Spleen (tissue), 11 donors: ENCODE data around the gene ALKBH6. TPM values are rescaled to one million over a fixed set of nuclear protein-coding genes. Genes with fewer than 3 reads are reported as not detected.
A peak's percentile ranks its signal among the peaks of the same experiment; 100 is the strongest.

ENCODE experiments used
- DNase-seq: peaks from one replicate; pipeline ENCODE4 v3.0.0-alpha.2; 2020
- H3K27ac ChIP-seq, 8 donors: fragments of 200-600 bp; sonication (generic) in 7 of 8; 1 replicate in 4 of 8; 2 replicates in 4 of 8; pipeline versions ENCODE4 v1.5.0 to v1.8.0; 2016 to 2021; ENCODE audit warnings: inconsistent platforms in 4 of 8, mild to moderate bottlenecking in 4 of 8, moderate library complexity in 1 of 8
- H3K27me3 ChIP-seq, 7 donors: fragments of 200-600 bp; sonication (generic) in 6 of 7; replicated peaks in 1 of 7; 1 replicate in 4 of 7; 2 replicates in 3 of 7; pipeline versions ENCODE4 v1.5.0 to v1.8.0; 2016 to 2021; ENCODE audit warnings: inconsistent platforms in 3 of 7, mild to moderate bottlenecking in 1 of 7
- H3K36me3 ChIP-seq, 6 donors: fragments of 200-600 bp; sonication (generic) in 5 of 6; 1 replicate in 4 of 6; 2 replicates in 2 of 6; pipeline versions ENCODE4 v1.5.0 to v1.8.0; 2016 to 2021; ENCODE audit warnings: inconsistent platforms in 2 of 6
- H3K4me1 ChIP-seq, 6 donors: fragments of 200-600 bp; sonication (generic) in 5 of 6; 1 replicate in 3 of 6; 2 replicates in 3 of 6; pipeline versions ENCODE4 v1.5.0 to v1.8.0; 2016 to 2021; ENCODE audit warnings: inconsistent platforms in 3 of 6
- H3K4me3 ChIP-seq, 8 donors: fragments of 200-600 bp; sonication (generic) in 7 of 8; 1 replicate in 4 of 8; 2 replicates in 4 of 8; pipeline versions ENCODE4 v1.5.0 to v1.8.0; 2016 to 2021; ENCODE audit warnings: inconsistent platforms in 4 of 8, mild to moderate bottlenecking in 4 of 8, moderate library complexity in 2 of 8
- H3K9me3 ChIP-seq, 8 donors: fragments of 200-600 bp; sonication (generic) in 7 of 8; 1 replicate in 4 of 8; 2 replicates in 4 of 8; pipeline versions ENCODE4 v1.5.0 to v1.8.0; 2016 to 2021; ENCODE audit warnings: inconsistent platforms in 4 of 8
- POLR2A ChIP-seq, 3 donors: fragments of 450-650 bp; IDR thresholded peaks; one replicate each; pipeline ENCODE4 v1.5.1; 2017; ENCODE audit warnings: antibody characterized with exemption in 3 of 3, mild to moderate bottlenecking in 1 of 3
- POLR2AphosphoS5 ChIP-seq, 3 donors: sonication (generic); formaldehyde crosslinking; IDR thresholded peaks; one replicate each; pipeline ENCODE4 v1.5.1; 2017; ENCODE audit warnings: antibody characterized with exemption in 3 of 3
- WGBS, 5 donors: extraction: QIAGEN DNeasy Blood & Tissue Kit in 3 of 5; methylation state at CpG; one replicate each; pipeline versions ENCODE4 v1.1.5 to v1.1.7; 2013 to 2018; 5-methylcytosine and 5-hydroxymethylcytosine counted together
- intact Hi-C: fragments of 100-400 bp; cut with DNase I; formaldehyde crosslinking; loops from one replicate; pipeline ENCODE4 v1.15.0; 2023; ENCODE audit warnings: low total_unique reads
- polyA plus RNA-seq, 3 donors: library from polyadenylated mRNA; stranded (reverse); fragments of 200-250 nt; gene quantifications; one replicate each; pipeline ENCODE4 v1.2.1, GENCODE V29; 2013
- total RNA-seq, 7 donors: library from RNA; depleted of rRNA in 3 of 7; stranded (reverse); fragments of >200 nt in 3 of 7; fragmentation: NEBNext Ultra II Directional in 4 of 7; extraction: Animal tissue kit (Norgen Biotek cat#: 25700) in 4 of 7; gene quantifications; one replicate each; pipeline versions ENCODE4 v1.1.0 to v1.2.1, GENCODE V29; 2016 to 2021
- TF ChIP-seq, protein P1 (sequence below), 11 experiments: fragments of 200-600 bp in 7 of 11; fragments of 450-650 bp in 4 of 11; sonication (generic) in 4 of 11; IDR thresholded peaks in 8 of 11; conservative IDR thresholded peaks in 3 of 11; 1 replicate in 7 of 11; 2 replicates in 4 of 11; pipeline versions ENCODE4 v1.4.0 to v1.8.0; 2016 to 2021; ENCODE audit warnings: antibody characterized with exemption in 11 of 11, inconsistent platforms in 4 of 11, mild to moderate bottlenecking in 1 of 11
- donor health status: healthy with polysubstance abuse.
- donor health status: DM: no; HTN: no; CAD: no; lungs with moderate emphysema.
- donor health status: DM: no; HTN: no; CAD: no.
- donor health status: Bipolar disorder and iron deficiency.
- donor health status: healthy.
- donor health status: DM: no; HTN: no; CAD: no.
- donor health status: DM: yes; HTN: yes; CAD: no.

The ALKBH6 gene
- total and polyA plus RNA-seq, 10 donors = 21.3 to 65.3 (median 26.3) TPM

DNA sequence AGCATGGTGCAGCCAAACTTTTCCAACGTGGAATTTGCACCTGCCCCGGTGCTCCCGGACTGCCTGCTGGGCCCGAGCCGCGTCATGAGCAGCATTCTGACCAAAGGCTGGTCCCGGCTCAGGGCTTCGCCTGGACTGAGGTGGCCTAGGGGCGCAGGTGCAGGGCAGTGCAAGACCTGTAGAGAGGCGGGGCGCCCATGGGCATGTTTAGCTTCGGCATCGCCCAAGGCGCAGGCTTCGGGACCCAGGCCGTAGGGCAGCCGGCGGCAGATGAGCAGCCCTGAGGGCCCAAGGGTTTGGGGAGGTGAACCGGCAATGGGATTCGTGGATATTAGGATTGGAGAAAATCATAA, 54.1 kb downstream of the ALKBH6 start:
- WGBS, 5 donors = 30 to 59% (median 47%) methylated on average over 14 to 20 of the region's 20 CpGs
- Histone ChIP-seq H3K4me1 (peaks cover 5 to 26% (median 19%) of the 10 kb centered on the region in 6 donors), H3K27ac (peak overlapping the region in 1 of 8 donors; percentile 67), H3K36me3 (no peaks in the 10 kb centered on the region), H3K9me3 (peaks cover 0 to 7% (median 0%) of the 10 kb centered on the region in 8 donors), H3K27me3 (peaks cover 0 to 74% (median 27%) of the 10 kb centered on the region in 7 donors), H3K4me3 (peak overlapping the region in 6 of 8 donors; percentile 25 to 67 (median 31))
- no peak for DNase-seq
- TF ChIP-seq POLR2A (IDR thresholded peaks at IDR 0.05) (no peak), POLR2AphosphoS5 (IDR thresholded peaks at IDR 0.05) (no peak)
- TF ChIP-seq, protein P1, sequence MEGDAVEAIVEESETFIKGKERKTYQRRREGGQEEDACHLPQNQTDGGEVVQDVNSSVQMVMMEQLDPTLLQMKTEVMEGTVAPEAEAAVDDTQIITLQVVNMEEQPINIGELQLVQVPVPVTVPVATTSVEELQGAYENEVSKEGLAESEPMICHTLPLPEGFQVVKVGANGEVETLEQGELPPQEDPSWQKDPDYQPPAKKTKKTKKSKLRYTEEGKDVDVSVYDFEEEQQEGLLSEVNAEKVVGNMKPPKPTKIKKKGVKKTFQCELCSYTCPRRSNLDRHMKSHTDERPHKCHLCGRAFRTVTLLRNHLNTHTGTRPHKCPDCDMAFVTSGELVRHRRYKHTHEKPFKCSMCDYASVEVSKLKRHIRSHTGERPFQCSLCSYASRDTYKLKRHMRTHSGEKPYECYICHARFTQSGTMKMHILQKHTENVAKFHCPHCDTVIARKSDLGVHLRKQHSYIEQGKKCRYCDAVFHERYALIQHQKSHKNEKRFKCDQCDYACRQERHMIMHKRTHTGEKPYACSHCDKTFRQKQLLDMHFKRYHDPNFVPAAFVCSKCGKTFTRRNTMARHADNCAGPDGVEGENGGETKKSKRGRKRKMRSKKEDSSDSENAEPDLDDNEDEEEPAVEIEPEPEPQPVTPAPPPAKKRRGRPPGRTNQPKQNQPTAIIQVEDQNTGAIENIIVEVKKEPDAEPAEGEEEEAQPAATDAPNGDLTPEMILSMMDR (IDR thresholded peaks at IDR 0.05 in 8 of 11, conservative IDR thresholded peaks at IDR 0.05 in 3 of 11) = no peak
- intact Hi-C loops = no loop called here

Other genes starting within 250 kb of the ALKBH6 start
- 10 to 100 TPM in 6 of 7 donors, 1 to 10 TPM in 1; 7.4 to 25.2 (median 14.4) TPM for gene ARHGAP33, start 238.6 kb downstream of the ALKBH6 start, total RNA-seq
- gene ARHGAP33, start 238.6 kb downstream of the ALKBH6 start, polyA plus RNA-seq = 10 to 100 TPM in 1 of 3 donors, 1 to 10 TPM in 2; 3.1 to 10.9 (median 5.1) TPM
- gene PRODH2, start 201.4 kb downstream of the ALKBH6 start, total RNA-seq = not detected
- under 1 TPM in 1 of 3 donors, not detected in 2; 0.06 TPM for gene PRODH2, start 201.4 kb downstream of the ALKBH6 start, polyA plus RNA-seq
- gene NPHS1, start 161.7 kb downstream of the ALKBH6 start, total RNA-seq = under 1 TPM in 2 of 7 donors, not detected in 5; 0.20 to 0.60 TPM
- gene NPHS1, start 161.7 kb downstream of the ALKBH6 start, polyA plus RNA-seq = under 1 TPM; 0.10 to 0.58 (median 0.13) TPM
- under 1 TPM in 1 of 7 donors, not detected in 6; 0.17 TPM for gene KIRREL2, start 157.3 kb downstream of the ALKBH6 start, total RNA-seq
- under 1 TPM; 0.10 to 0.27 (median 0.11) TPM for gene KIRREL2, start 157.3 kb downstream of the ALKBH6 start, polyA plus RNA-seq
- 1 to 10 TPM in 3 of 7 donors, under 1 TPM in 2, not detected in 2; 0.57 to 3.6 (median 1.1) TPM for gene APLP1, start 145.6 kb downstream of the ALKBH6 start, total RNA-seq
- 1 to 10 TPM in 2 of 3 donors, under 1 TPM in 1; 0.99 to 2.6 (median 2.4) TPM for gene APLP1, start 145.6 kb downstream of the ALKBH6 start, polyA plus RNA-seq
- 10 to 100 TPM; 19.6 to 57.5 (median 30.3) TPM for gene NFKBID, start 113.7 kb downstream of the ALKBH6 start, total RNA-seq
- 10 to 100 TPM; 12.6 to 19.7 (median 18.1) TPM for gene NFKBID, start 113.7 kb downstream of the ALKBH6 start, polyA plus RNA-seq
- 10 to 100 TPM; 31.5 to 80.4 (median 58.2) TPM for gene HCST, start 111.7 kb downstream of the ALKBH6 start, total RNA-seq
- 100 to 1,000 TPM; 119 to 130 (median 122) TPM for gene HCST, start 111.7 kb downstream of the ALKBH6 start, polyA plus RNA-seq
- 100 to 1,000 TPM; 292 to 747 (median 403) TPM for gene TYROBP, start 105.9 kb downstream of the ALKBH6 start, total RNA-seq
- 100 to 1,000 TPM; 281 to 446 (median 285) TPM for gene TYROBP, start 105.9 kb downstream of the ALKBH6 start, polyA plus RNA-seq
- 10 to 100 TPM in 4 of 7 donors, 1 to 10 TPM in 3; 7.8 to 18.2 (median 11.5) TPM for gene LRFN3, start 77.8 kb downstream of the ALKBH6 start, total RNA-seq
- gene LRFN3, start 77.8 kb downstream of the ALKBH6 start, polyA plus RNA-seq = 1 to 10 TPM in 2 of 3 donors, under 1 TPM in 1; 0.76 to 8.0 (median 1.2) TPM
- gene SDHAF1, start 19.0 kb downstream of the ALKBH6 start, total RNA-seq = 10 to 100 TPM; 14.6 to 34.8 (median 16.3) TPM
- gene SDHAF1, start 19.0 kb downstream of the ALKBH6 start, polyA plus RNA-seq = 10 to 100 TPM; 26.5 to 35.6 (median 33.6) TPM
- gene SYNE4, start 5.4 kb downstream of the ALKBH6 start, total RNA-seq = 1 to 10 TPM in 4 of 7 donors, under 1 TPM in 2, not detected in 1; 0.54 to 1.6 (median 1.0) TPM
- gene SYNE4, start 5.4 kb downstream of the ALKBH6 start, polyA plus RNA-seq = under 1 TPM; 0.70 to 0.89 (median 0.85) TPM
- gene CLIP3, start 18.7 kb upstream of the ALKBH6 start, total RNA-seq = 10 to 100 TPM in 5 of 7 donors, 1 to 10 TPM in 2; 6.8 to 18.0 (median 13.5) TPM
- gene CLIP3, start 18.7 kb upstream of the ALKBH6 start, polyA plus RNA-seq = 1 to 10 TPM; 2.7 to 3.2 (median 3.1) TPM
- 1 to 10 TPM; 3.5 to 7.9 (median 5.1) TPM for gene THAP8, start 40.1 kb upstream of the ALKBH6 start, total RNA-seq
- 1 to 10 TPM; 2.4 to 7.1 (median 4.4) TPM for gene THAP8, start 40.1 kb upstream of the ALKBH6 start, polyA plus RNA-seq
- 1 to 10 TPM; 1.7 to 5.2 (median 3.0) TPM for gene WDR62, start 40.7 kb upstream of the ALKBH6 start, total RNA-seq
- gene WDR62, start 40.7 kb upstream of the ALKBH6 start, polyA plus RNA-seq = 1 to 10 TPM; 1.3 to 2.1 (median 1.6) TPM
- not detected for gene OVOL3, start 96.9 kb upstream of the ALKBH6 start, total RNA-seq
- under 1 TPM; 0.11 to 0.22 (median 0.19) TPM for gene OVOL3, start 96.9 kb upstream of the ALKBH6 start, polyA plus RNA-seq
- 10 to 100 TPM; 23.1 to 42.3 (median 36.6) TPM for gene POLR2I, start 100.7 kb upstream of the ALKBH6 start, total RNA-seq
- gene POLR2I, start 100.7 kb upstream of the ALKBH6 start, polyA plus RNA-seq = 10 to 100 TPM; 46.2 to 60.3 (median 52.4) TPM
- 100 to 1,000 TPM in 3 of 7 donors, 10 to 100 TPM in 4; 87.8 to 120 (median 95.5) TPM for gene TBCB, start 101.3 kb upstream of the ALKBH6 start, total RNA-seq
- 100 to 1,000 TPM; 152 to 170 (median 155) TPM for gene TBCB, start 101.3 kb upstream of the ALKBH6 start, polyA plus RNA-seq
- gene CAPNS1, start 125.9 kb upstream of the ALKBH6 start, total RNA-seq = 100 to 1,000 TPM; 130 to 602 (median 373) TPM
- gene CAPNS1, start 125.9 kb upstream of the ALKBH6 start, polyA plus RNA-seq = 100 to 1,000 TPM; 247 to 431 (median 321) TPM
- gene COX7A1, start 138.2 kb upstream of the ALKBH6 start, total RNA-seq = 10 to 100 TPM in 5 of 7 donors, 1 to 10 TPM in 2; 6.3 to 40.9 (median 20.4) TPM
- 10 to 100 TPM; 20.0 to 37.6 (median 26.3) TPM for gene COX7A1, start 138.2 kb upstream of the ALKBH6 start, polyA plus RNA-seq
- 1 to 10 TPM; 3.1 to 7.1 (median 4.4) TPM for gene ZNF565, start 200.5 kb upstream of the ALKBH6 start, total RNA-seq
- gene ZNF565, start 200.5 kb upstream of the ALKBH6 start, polyA plus RNA-seq = 1 to 10 TPM; 1.2 to 1.7 (median 1.6) TPM
- gene ZNF146, start 200.9 kb upstream of the ALKBH6 start, total RNA-seq = 10 to 100 TPM; 43.6 to 66.3 (median 54.4) TPM
- 10 to 100 TPM; 19.1 to 27.0 (median 21.3) TPM for gene ZNF146, start 200.9 kb upstream of the ALKBH6 start, polyA plus RNA-seq